IMR-90 (cell line): ENCODE results near the gene SGMS1. TPM values are rescaled to one million over a fixed set of nuclear protein-coding genes. Genes with fewer than 3 reads are reported as not detected.

Source experiments
- ATAC-seq: fragments of 200-7000 bp; cut with Tn5 transposase; 2 replicates; pipeline ENCODE4 v1.9.1; 2020; ENCODE audit warnings: low read depth, mild to moderate bottlenecking, moderate library complexity
- BruUV-seq: library from RNA; stranded (reverse); fragments of 400-500 nt; replicated peaks from 2 replicates; lab custom pipeline; 2021; lab: Mats Ljungman, UMichigan
- CTCF ChIA-PET: fragments of 300-600 bp; formaldehyde crosslinking; extraction: SDS; loops from one replicate; lab custom pipeline; 2021; ENCODE audit warnings: antibody characterized with exemption; lab: Yijun Ruan, JAX
- POLR2A ChIA-PET: fragments of 300-600 bp; sonication (Branson Sonifier 250); formaldehyde crosslinking; loops from one replicate; lab custom pipeline; 2022; ENCODE audit warnings: antibody characterized with exemption; ENCODE audit not compliant: unreplicated experiment; lab: Charles Lee
- DNase-seq: peaks from one replicate; pipeline ENCODE4 v3.0.0; 2013
- H2AFZ ChIP-seq: replicated peaks from 2 replicates; pipeline ENCODE3; 2013; ENCODE audit warnings: low read length, mild to moderate bottlenecking; ENCODE audit not compliant: poor library complexity
- H2AK5ac ChIP-seq: 2 replicates; pipeline ENCODE4 v1.6.1; 2013; ENCODE audit warnings: low read depth, low read length, inconsistent platforms
- H2AK9ac ChIP-seq: replicated peaks from 2 replicates; pipeline ENCODE3; 2013; ENCODE audit warnings: mild to moderate bottlenecking, low read depth, low read length, moderate library complexity; ENCODE audit not compliant: poor library complexity
- H2BK120ac ChIP-seq: 2 replicates; pipeline ENCODE4 v1.6.1; 2013; ENCODE audit warnings: low read depth, low read length, inconsistent platforms
- H2BK15ac ChIP-seq: 3 replicates; pipeline ENCODE4 v1.6.1; 2013; ENCODE audit warnings: low read depth, low read length, inconsistent platforms
- H2BK20ac ChIP-seq: 2 replicates; pipeline ENCODE4 v1.6.1; 2013; ENCODE audit warnings: low read depth, mild to moderate bottlenecking, inconsistent platforms, low read length, moderate library complexity
- H2BK5ac ChIP-seq: 2 replicates; pipeline ENCODE4 v1.6.1; 2013; ENCODE audit warnings: mild to moderate bottlenecking, low read depth, low read length, inconsistent platforms; ENCODE audit not compliant: poor library complexity, severe bottlenecking
- H3K14ac ChIP-seq: replicated peaks from 2 replicates; pipeline ENCODE4 v1.6.1; 2013; ENCODE audit warnings: low read depth, low read length, inconsistent platforms
- H3K18ac ChIP-seq: 2 replicates; pipeline ENCODE4 v1.6.1; 2013; ENCODE audit warnings: low read depth, low read length, control low read depth
- H3K23ac ChIP-seq: 2 replicates; pipeline ENCODE4 v1.6.1; 2013; ENCODE audit warnings: low read depth, low read length, inconsistent platforms
- H3K27ac ChIP-seq: 2 replicates; pipeline ENCODE4 v1.5.1; 2013; ENCODE audit warnings: mild to moderate bottlenecking, control low read depth, low read length; ENCODE audit not compliant: insufficient read depth
- H3K27me3 ChIP-seq: 2 replicates; pipeline ENCODE4 v1.6.1; 2013; ENCODE audit warnings: low read length; ENCODE audit not compliant: control insufficient read depth, insufficient read depth
- H3K36me3 ChIP-seq: 2 replicates; pipeline ENCODE4 v1.6.1; 2013; ENCODE audit warnings: low read length, mixed read lengths; ENCODE audit not compliant: control insufficient read depth, insufficient read depth
- H3K4ac ChIP-seq: 2 replicates; pipeline ENCODE4 v1.6.1; 2013; ENCODE audit warnings: low read depth, low read length, inconsistent platforms
- H3K4me1 ChIP-seq: 2 replicates; pipeline ENCODE4 v1.6.1; 2013; ENCODE audit warnings: low read length, mixed read lengths; ENCODE audit not compliant: control insufficient read depth, insufficient read depth
- H3K4me2 ChIP-seq: 2 replicates; pipeline ENCODE4 v1.6.1; 2013; ENCODE audit warnings: low read depth, mild to moderate bottlenecking, control low read depth, low read length, moderate library complexity
- H3K4me3 ChIP-seq: 2 replicates; pipeline ENCODE4 v1.5.1; 2013; ENCODE audit warnings: low read depth, mild to moderate bottlenecking, control low read depth, low read length, moderate library complexity; ENCODE audit not compliant: insufficient read depth
- H3K56ac ChIP-seq: 2 replicates; pipeline ENCODE4 v1.6.1; 2013; ENCODE audit warnings: low read length, inconsistent platforms; ENCODE audit not compliant: insufficient read depth; ENCODE audit errors: extremely low read depth
- H3K79me1 ChIP-seq, 2 experiments: 2 replicates each; pipeline ENCODE4 v1.6.1; 2013; ENCODE audit warnings: low read length in 2 of 2, inconsistent platforms in 1 of 2, low read depth in 1 of 2
- H3K9ac ChIP-seq: 2 replicates; pipeline ENCODE4 v1.6.1; 2013; ENCODE audit warnings: low read depth, low read length, control low read depth
- H3K9me1 ChIP-seq: 2 replicates; pipeline ENCODE4 v1.6.1; 2013; ENCODE audit warnings: low read length, inconsistent platforms; ENCODE audit not compliant: insufficient read depth
- H3K9me3 ChIP-seq: 2 replicates; pipeline ENCODE4 v1.6.1; 2013; ENCODE audit warnings: low read length; ENCODE audit not compliant: control insufficient read depth, insufficient read depth
- H4K20me1 ChIP-seq: 2 replicates; pipeline ENCODE4 v1.6.1; 2013; ENCODE audit warnings: low read length, inconsistent platforms; ENCODE audit not compliant: insufficient read depth
- H4K5ac ChIP-seq: 2 replicates; pipeline ENCODE4 v1.6.1; 2013; ENCODE audit warnings: mild to moderate bottlenecking, low read depth, low read length, control low read depth
- H4K8ac ChIP-seq, 2 experiments: 2 replicates each; pipeline ENCODE4 v1.6.1; 2013; ENCODE audit warnings: low read depth in 2 of 2, low read length in 2 of 2, control low read depth in 1 of 2, inconsistent platforms in 1 of 2
- H4K91ac ChIP-seq: 2 replicates; pipeline ENCODE4 v1.6.1; 2013; ENCODE audit warnings: low read depth, low read length, inconsistent platforms; ENCODE audit not compliant: insufficient read depth
- CEBPB ChIP-seq: IDR thresholded peaks from 2 replicates; pipeline ENCODE4 v1.6.1; 2012; ENCODE audit warnings: low read depth, low read length, improper control_type of control experiment
- FOS ChIP-seq: fragments of 150-350 bp; IDR thresholded peaks from 2 replicates; pipeline ENCODE4 v1.6.1; 2016; ENCODE audit warnings: low read depth, low read length
- MAZ ChIP-seq: IDR thresholded peaks from 2 replicates; pipeline ENCODE4 v1.6.1; 2012; ENCODE audit warnings: low read depth, mild to moderate bottlenecking, low read length, improper control_type of control experiment, moderate library complexity, borderline replicate concordance
- RCOR1 ChIP-seq: IDR thresholded peaks from 2 replicates; pipeline ENCODE4 v1.6.1; 2012; ENCODE audit warnings: mild to moderate bottlenecking, low read length, improper control_type of control experiment; ENCODE audit not compliant: insufficient replicate concordance
- WGBS, 2 experiments: methylation state at CpG; one replicate each; pipeline versions ENCODE4 v1.1.5 to v1.1.7; 2013; ENCODE audit warnings: missing lambda C conversion rate in 2 of 2; ENCODE audit not compliant: insufficient read length in 1 of 2; ENCODE audit errors: extremely low coverage in 2 of 2; 5-methylcytosine and 5-hydroxymethylcytosine counted together
- dilution Hi-C: fragments of 300-500 bp; cut with HindIII; formaldehyde crosslinking; loops from one replicate; pipeline ENCODE4 v1.14.3; 2018; ENCODE audit warnings: low sequenced_read_pairs; ENCODE audit not compliant: unreplicated experiment
- in situ Hi-C: fragments of 300-500 bp; cut with MboI; formaldehyde crosslinking; loops from 3 replicates; pipeline ENCODE4 v1.14.3; 2019; ENCODE audit warnings: low sequenced_read_pairs, inconsistent platforms, mixed read lengths
- intact Hi-C: fragments of 100-400 bp; cut with micrococcal nuclease; formaldehyde crosslinking; loops from 2 replicates; pipeline ENCODE4 v1.10.0; 2022
- polyA plus RNA-seq, 3 experiments: library from polyadenylated mRNA; depleted of rRNA; stranded (reverse); fragments of >200 nt; gene quantifications; 2 replicates each; pipeline ENCODE4 v1.2.3, GENCODE V29; 2012; ENCODE audit warnings: low replicate concordance in 1 of 3
- total RNA-seq: library from RNA; depleted of rRNA; stranded (reverse); fragments of >200 nt; gene quantifications from 2 replicates; pipeline ENCODE4 v1.2.3, GENCODE V29; 2012
- TF ChIP-seq, protein P1 (sequence below): fragments of 150-350 bp; IDR thresholded peaks from 2 replicates; pipeline ENCODE4 v1.6.1; 2017; ENCODE audit warnings: mild to moderate bottlenecking, antibody characterized with exemption, low read length, low read depth

Gene SGMS1
- total and polyA plus RNA-seq, 2 of the 4 experiments (the other 2 are of a cell fraction), result 9.8 to 30.8 TPM

DNA sequence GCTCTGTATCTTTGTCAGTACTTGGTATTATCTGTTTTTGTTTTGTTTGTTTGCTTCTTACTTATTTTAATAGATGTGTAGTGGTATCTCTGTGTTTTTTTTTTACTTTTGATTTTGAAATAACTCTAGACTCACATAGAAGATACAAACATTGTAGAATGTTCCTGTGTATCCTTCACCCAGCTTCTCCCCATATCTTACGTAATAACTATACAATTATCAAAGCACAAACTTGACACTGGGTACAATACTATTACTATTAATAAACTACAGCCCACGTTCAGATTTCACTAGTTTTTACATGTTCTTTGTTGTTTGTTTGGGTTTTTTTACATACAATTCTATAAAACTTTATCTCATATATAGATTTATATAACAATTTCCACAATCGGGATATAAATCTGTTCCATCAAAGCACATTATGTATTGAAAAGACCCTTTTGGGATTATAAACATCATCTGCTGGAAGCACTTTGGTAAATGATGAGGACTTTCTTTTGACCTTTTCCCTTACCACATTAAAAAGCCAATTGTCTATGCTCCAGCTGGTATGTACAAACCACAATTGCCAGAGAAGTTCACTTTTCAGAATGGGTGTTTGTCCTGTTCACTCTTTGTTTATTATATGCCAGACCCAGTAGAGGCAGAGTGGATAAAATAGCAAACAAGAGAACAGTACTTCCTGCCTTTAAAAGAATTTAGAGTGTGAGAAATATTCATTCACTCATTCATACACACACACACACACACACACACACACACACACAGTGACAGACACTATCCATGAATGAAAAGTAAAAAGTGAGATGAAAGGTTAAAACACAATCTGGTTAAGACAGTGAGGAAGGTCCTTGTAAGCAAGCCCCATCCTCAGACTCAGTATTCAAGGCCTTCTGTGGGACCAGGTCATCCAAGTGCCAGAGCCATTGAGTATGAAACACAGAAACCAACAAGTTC lies 113.0 kb downstream of the SGMS1 start:
- H2AK5ac ChIP-seq, result peak overlapping the region; percentile 70
- no peak overlapping the region for H2AK9ac ChIP-seq
- no peak for DNase-seq
- dilution Hi-C loops (no loop called here), in situ Hi-C loops (no loop called here), intact Hi-C loops (loop anchor here (5.0 kb wide), 1 partner anchor 112 kb away; the partner anchor contains the start of gene SGMS1)
- H4K8ac ChIP-seq, result no peak overlapping the region
- no peak overlapping the region for H3K4me3 ChIP-seq
- H3K9ac ChIP-seq, result no peak overlapping the region
- BruUV-seq, result no TSS peak
- H3K27ac ChIP-seq, result no peak overlapping the region
- 0 out of 2 replicates have a peak overlapping the region, but pooled peaks have one; percentile 32 for H3K14ac ChIP-seq
- peak overlapping the region; percentile 24; the same call in 1 of the 2 replicates for H3K18ac ChIP-seq
- 0 out of 2 replicates have a peak overlapping the region, but pooled peaks have one; percentile 25 for H3K23ac ChIP-seq
- no peak overlapping the region for H3K56ac ChIP-seq
- no peak overlapping the region for H3K4ac ChIP-seq
- ChIA-PET CTCF (no interaction called here), POLR2A (no interaction called here)
- no peaks in the 10 kb centered on the region for H3K9me3 ChIP-seq
- H2BK5ac ChIP-seq, result no peak overlapping the region
- H3K9me1 ChIP-seq, result peaks cover 8% of the 10 kb centered on the region
- peaks cover 11% of the 10 kb centered on the region for H4K20me1 ChIP-seq
- H3K4me1 ChIP-seq, result peaks cover 12% of the 10 kb centered on the region
- peak; percentile 62; the same call in 1 of the 2 replicates for TF ChIP-seq CEBPB
- no peak for TF ChIP-seq RCOR1
- no peak for TF ChIP-seq FOS
- TF ChIP-seq, protein P1, sequence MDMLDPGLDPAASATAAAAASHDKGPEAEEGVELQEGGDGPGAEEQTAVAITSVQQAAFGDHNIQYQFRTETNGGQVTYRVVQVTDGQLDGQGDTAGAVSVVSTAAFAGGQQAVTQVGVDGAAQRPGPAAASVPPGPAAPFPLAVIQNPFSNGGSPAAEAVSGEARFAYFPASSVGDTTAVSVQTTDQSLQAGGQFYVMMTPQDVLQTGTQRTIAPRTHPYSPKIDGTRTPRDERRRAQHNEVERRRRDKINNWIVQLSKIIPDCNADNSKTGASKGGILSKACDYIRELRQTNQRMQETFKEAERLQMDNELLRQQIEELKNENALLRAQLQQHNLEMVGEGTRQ, result no peak
- no peak for TF ChIP-seq MAZ
- no peaks in the 10 kb centered on the region for H3K27me3 ChIP-seq
- no peak overlapping the region for H2BK120ac ChIP-seq
- no peak overlapping the region for H2AFZ ChIP-seq
- peaks cover under 1 to 32% of the 10 kb centered on the region in 2 experiments; a peak in 3 of 4 replicates for H3K79me1 ChIP-seq
- H4K5ac ChIP-seq, result no peak overlapping the region
- H3K4me2 ChIP-seq, result peak overlapping the region; percentile 5; the same call in 1 of the 2 replicates
- H2BK15ac ChIP-seq, result 0 out of 3 replicates have a peak overlapping the region, but pooled peaks have one; percentile 19
- H2BK20ac ChIP-seq, result no peak overlapping the region
- H3K36me3 ChIP-seq, result no peaks in the 10 kb centered on the region; the same call in 1 of the 2 replicates
- WGBS, 2 experiments, result no CpG with 5 or more reads among the region's 3 CpGs
- peak; percentile 27 for ATAC-seq
- H4K91ac ChIP-seq, result no peak overlapping the region
